ENCODE data around the gene RHOC. TPM values are rescaled to one million over a fixed set of nuclear protein-coding genes. Genes with fewer than 3 reads are reported as not detected.

Gene RHOC
- total RNA-seq = 358 and 449 TPM in 2 replicates

DNA sequence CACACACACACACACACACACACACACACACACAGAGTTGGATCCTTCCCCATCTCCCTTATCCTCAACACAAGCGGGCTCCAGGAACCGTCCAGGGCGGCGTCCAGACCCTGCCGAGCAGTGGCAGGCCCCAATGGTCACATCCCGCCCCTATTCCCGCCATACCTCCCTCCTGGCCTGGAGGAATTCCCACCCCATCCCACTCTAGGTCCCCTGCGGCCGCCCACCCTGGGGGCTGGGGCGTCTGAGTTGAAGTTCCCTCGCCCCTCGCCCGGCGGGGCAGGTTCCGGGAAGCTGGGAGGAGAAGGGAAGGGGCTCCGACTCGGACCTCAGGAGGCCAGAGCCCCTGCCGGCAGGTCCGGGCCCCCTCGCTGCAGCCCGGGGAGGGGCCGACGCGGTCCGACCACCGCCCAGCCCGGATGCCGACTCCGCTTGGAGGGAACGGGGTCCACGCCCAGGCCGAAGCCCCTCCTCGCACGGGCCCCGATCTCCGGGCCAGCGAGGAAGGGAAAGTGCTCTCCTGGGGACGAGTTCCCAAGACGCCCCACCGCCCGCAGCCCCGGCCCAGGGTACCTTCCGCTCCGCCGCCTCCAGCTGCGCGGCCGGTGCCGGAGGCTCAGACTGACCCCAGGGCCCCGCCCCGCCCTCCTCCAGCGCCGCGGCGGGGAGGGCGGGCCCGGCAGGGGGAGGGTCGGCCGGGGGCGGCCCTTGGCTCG, at the start of gene RHOC:
Gene RHOC (minus strand): TSS at position 623 of the 716 bp plus-strand sequence. CDS start 3,328 bp downstream, outside the sequence.

GRCh38 chr1:112715264-112716053, 8.5 kb upstream of the RHOC start, which contains the start of gene PPM1J:
Gene PPM1J, minus strand, starts transcription at chr1:112715332. Its CDS starts 31 bp downstream, at chr1:112715301.

GRCh38 chr1:112674440-112674985, 32.4 kb downstream of the RHOC start, which contains the start of gene MOV10:
Gene MOV10, plus strand, starts transcription at chr1:112674659. Its CDS starts 254 bp downstream, at chr1:112674913.

Other genes with a start within 250 kb of the RHOC start
- gene WNT2B, start 198.2 kb downstream of the RHOC start, total RNA-seq = 1.5 and 2.0 TPM in 2 replicates
- gene ST7L, start 88.0 kb downstream of the RHOC start, total RNA-seq = 18.4 and 23.3 TPM in 2 replicates
- 205 and 233 TPM in 2 replicates for gene CAPZA1, start 87.3 kb downstream of the RHOC start, total RNA-seq
- gene MOV10, start 32.5 kb downstream of the RHOC start, total RNA-seq = 29.0 and 47.9 TPM in 2 replicates
- gene PPM1J, start 8.2 kb upstream of the RHOC start, total RNA-seq = 1.1 and 1.6 TPM in 2 replicates
- 71.3 and 94.4 TPM in 2 replicates for gene SLC16A1, start 249.1 kb upstream of the RHOC start, total RNA-seq

All from subcutaneous preadipocyte (primary cell).